Measurements from ENCODE around the gene TBC1D22A. TPM values are rescaled to one million over a fixed set of nuclear protein-coding genes. Genes with fewer than 3 reads are reported as not detected.

TBC1D22A gene
- total and polyA plus RNA-seq, 2 donors from 2014 or later = 24.6 to 39.4 TPM

- Histone ChIP-seq H3K27me3 (ENCODE audit: control insufficient read depth, insufficient read depth, low read length) (no peaks in the 10 kb centered on the region), H3K9ac (ENCODE audit: low read length in 3 of 3) (no peak overlapping the region), H3K4me3 (ENCODE audit: low read length in 3 of 3) (no peak overlapping the region), H3K9me3 (ENCODE audit: control insufficient read depth in 2 of 3, insufficient read depth in 1 of 3, low read length in 3 of 3) (no peaks in the 10 kb centered on the region), H3K4me1 (ENCODE audit: control insufficient read depth in 2 of 3, insufficient read depth in 2 of 3, low read depth in 1 of 3, low read length in 3 of 3) (no peaks in the 10 kb centered on the region), H3K27ac (ENCODE audit: low read depth in 2 of 2, low read length in 2 of 2) (no peak overlapping the region), H3K36me3 (ENCODE audit: control insufficient read depth in 2 of 3, insufficient read depth in 3 of 3, low read length in 3 of 3) (peaks cover 0 to 6% (median 0%) of the 10 kb centered on the region in 3 donors)
- intact Hi-C loops (cut with DNase I) = no loop called here
- FAIRE-seq (no peak), DNase-seq (peak in 2 of 5 donors; percentile 36 to 63)
- TF ChIP-seq CTCF (IDR thresholded peaks at IDR 0.05; ENCODE audit: borderline replicate concordance, extremely low read depth, insufficient read depth) = no peak
Observed at GRCh38 chr22:47171441-47172221, 409.2 kb downstream of the TBC1D22A start.

GRCh38 chr22:47172771-47173534, 410.5 kb downstream of the TBC1D22A start:
- DNase-seq (peak in 2 of 5 donors; percentile 26 to 42), FAIRE-seq (no peak)
- H3K36me3 ChIP-seq (ENCODE audit: control insufficient read depth in 2 of 3, insufficient read depth in 3 of 3, low read length in 3 of 3) = peaks cover 0 to 6% (median 0%) of the 10 kb centered on the region in 3 donors
- H3K9me3 ChIP-seq (ENCODE audit: control insufficient read depth in 2 of 3, insufficient read depth in 1 of 3, low read length in 3 of 3) = no peaks in the 10 kb centered on the region
- no peak overlapping the region for H3K9ac ChIP-seq (ENCODE audit: low read length in 3 of 3)
- no peaks in the 10 kb centered on the region for H3K27me3 ChIP-seq (ENCODE audit: control insufficient read depth, insufficient read depth, low read length)
- TF ChIP-seq CTCF (IDR thresholded peaks at IDR 0.05; ENCODE audit: borderline replicate concordance, extremely low read depth, insufficient read depth) = no peak
- no peak overlapping the region for H3K27ac ChIP-seq (ENCODE audit: low read depth in 2 of 2, low read length in 2 of 2)
- no peaks in the 10 kb centered on the region for H3K4me1 ChIP-seq (ENCODE audit: control insufficient read depth in 2 of 3, insufficient read depth in 2 of 3, low read depth in 1 of 3, low read length in 3 of 3)
- H3K4me3 ChIP-seq (ENCODE audit: low read length in 3 of 3) = no peak overlapping the region
- intact Hi-C loops (cut with DNase I) = no loop called here

- no peak for TF ChIP-seq CTCF (IDR thresholded peaks at IDR 0.05; ENCODE audit: borderline replicate concordance, extremely low read depth, insufficient read depth)
- intact Hi-C loops (cut with DNase I) = no loop called here
- Histone ChIP-seq H3K4me3 (ENCODE audit: low read length in 3 of 3) (no peak overlapping the region), H3K4me1 (ENCODE audit: control insufficient read depth in 2 of 3, insufficient read depth in 2 of 3, low read depth in 1 of 3, low read length in 3 of 3) (no peaks in the 10 kb centered on the region), H3K36me3 (ENCODE audit: control insufficient read depth in 2 of 3, insufficient read depth in 3 of 3, low read length in 3 of 3) (peaks cover 0 to 6% (median 0%) of the 10 kb centered on the region in 3 donors), H3K27ac (ENCODE audit: low read depth in 2 of 2, low read length in 2 of 2) (no peak overlapping the region), H3K9me3 (ENCODE audit: control insufficient read depth in 2 of 3, insufficient read depth in 1 of 3, low read length in 3 of 3) (no peaks in the 10 kb centered on the region), H3K9ac (ENCODE audit: low read length in 3 of 3) (no peak overlapping the region), H3K27me3 (ENCODE audit: control insufficient read depth, insufficient read depth, low read length) (no peaks in the 10 kb centered on the region)
- DNase-seq (peak in 2 of 5 donors; percentile 28 to 63), FAIRE-seq (no peak)
Observed at GRCh38 chr22:47173535-47174021, 411.1 kb downstream of the TBC1D22A start.
